Measurements from ENCODE around the gene FBLN2. TPM values are rescaled to one million over a fixed set of nuclear protein-coding genes. Genes with fewer than 3 reads are reported as not detected.

Gene FBLN2
- total RNA-seq, 1 donor from 2014 or later: 323 TPM

- Histone ChIP-seq H3K36me3 (peaks cover 0 to 29% of the 10 kb centered on the region in 2 donors), H3K4me1 (no peaks in the 10 kb centered on the region), H3K27me3 (no peaks in the 10 kb centered on the region), H3K27ac (no peak overlapping the region), H3K9me3 (no peaks in the 10 kb centered on the region), H3K4me3 (no peak overlapping the region)
- DNase-seq (ENCODE audit: low spot score in 2 of 2): no peak
- no peak for TF ChIP-seq CTCF (IDR thresholded peaks at IDR 0.05)
- intact Hi-C loops (cut with DNase I): no loop called here
These were observed 46.8 kb upstream of the FBLN2 start for GRCh38 chr3:13501958-13502790.

DNA sequence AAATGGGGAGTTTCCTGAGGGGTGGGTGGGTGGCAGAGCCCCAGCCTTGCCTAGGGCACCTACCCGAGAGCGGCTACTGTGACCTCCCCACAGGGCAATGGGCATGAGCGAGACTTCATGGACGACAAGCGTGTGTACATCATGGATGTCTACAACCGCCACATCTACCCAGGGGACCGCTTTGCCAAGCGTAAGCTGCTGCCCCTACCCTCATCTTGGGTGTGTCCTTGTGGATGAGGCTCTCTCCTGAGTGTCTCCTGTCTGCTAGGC, 46.2 kb upstream of the FBLN2 start:
- Histone ChIP-seq H3K36me3 (peaks cover 0 to 29% of the 10 kb centered on the region in 2 donors), H3K4me1 (peaks cover 0 to 2% of the 10 kb centered on the region in 2 donors), H3K27ac (no peak overlapping the region), H3K27me3 (no peaks in the 10 kb centered on the region), H3K9me3 (no peaks in the 10 kb centered on the region), H3K4me3 (no peak overlapping the region)
- intact Hi-C loops (cut with DNase I): no loop called here
- DNase-seq (ENCODE audit: low spot score in 2 of 2): no peak
- no peak for TF ChIP-seq CTCF (IDR thresholded peaks at IDR 0.05)

GRCh38 chr3:13504161-13504831, 44.6 kb upstream of the FBLN2 start:
- no peak overlapping the region for H3K4me3 ChIP-seq
- intact Hi-C loops (cut with DNase I): no loop called here
- no peaks in the 10 kb centered on the region for H3K27me3 ChIP-seq
- H3K27ac ChIP-seq: no peak overlapping the region
- TF ChIP-seq CTCF (IDR thresholded peaks at IDR 0.05): no peak
- H3K4me1 ChIP-seq: peaks cover 0 to 2% of the 10 kb centered on the region in 2 donors
- peaks cover 0 to 29% of the 10 kb centered on the region in 2 donors for H3K36me3 ChIP-seq
- H3K9me3 ChIP-seq: no peaks in the 10 kb centered on the region
- DNase-seq (ENCODE audit: low spot score in 2 of 2): no peak

GRCh38 chr3:13505147-13506130, 43.5 kb upstream of the FBLN2 start:
- no peak for TF ChIP-seq CTCF (IDR thresholded peaks at IDR 0.05)
- peaks cover 0 to 2% of the 10 kb centered on the region in 2 donors for H3K4me1 ChIP-seq
- H3K36me3 ChIP-seq: peaks cover 0 to 25% of the 10 kb centered on the region in 2 donors
- intact Hi-C loops (cut with DNase I): no loop called here
- H3K27ac ChIP-seq: no peak overlapping the region
- no peak for DNase-seq (ENCODE audit: low spot score in 2 of 2)
- no peaks in the 10 kb centered on the region for H3K9me3 ChIP-seq
- no peak overlapping the region for H3K4me3 ChIP-seq
- H3K27me3 ChIP-seq: no peaks in the 10 kb centered on the region

GRCh38 chr3:13506239-13506638, 42.7 kb upstream of the FBLN2 start:
- no peak for TF ChIP-seq CTCF (IDR thresholded peaks at IDR 0.05)
- H3K36me3 ChIP-seq: peaks cover 0 to 25% of the 10 kb centered on the region in 2 donors
- intact Hi-C loops (cut with DNase I): no loop called here
- no peak for DNase-seq (ENCODE audit: low spot score in 2 of 2)
- H3K27ac ChIP-seq: no peak overlapping the region
- H3K4me1 ChIP-seq: peaks cover 0 to 2% of the 10 kb centered on the region in 2 donors
- H3K4me3 ChIP-seq: no peak overlapping the region
- no peaks in the 10 kb centered on the region for H3K9me3 ChIP-seq
- H3K27me3 ChIP-seq: no peaks in the 10 kb centered on the region
